ENCODE data around the gene MORN1. TPM values are rescaled to one million over a fixed set of nuclear protein-coding genes. Genes with fewer than 3 reads are reported as not detected.

The MORN1 gene
- polyA plus RNA-seq, 1 experiment: 3.7 TPM

GRCh38 chr1:2406451-2407041, 15.2 kb upstream of the MORN1 start:
- CTCF ChIA-PET: interaction anchor here (1.2 to 2.8 kb wide), 2 partner anchors 141 to 142 kb away, joined by 4 to 7 read pairs; no protein-coding TSS in a partner anchor
- Histone ChIP-seq H3K4me3 (ENCODE audit: low read depth, low read length) (no peak overlapping the region), H3K36me3 (ENCODE audit: control insufficient read depth, insufficient read depth, low read length) (peaks cover 46% of the 10 kb centered on the region), H3K27me3 (ENCODE audit: control insufficient read depth, insufficient read depth, low read length) (no peaks in the 10 kb centered on the region)
- POLR2A ChIA-PET: no interaction called here
- TF ChIP-seq, protein P1, sequence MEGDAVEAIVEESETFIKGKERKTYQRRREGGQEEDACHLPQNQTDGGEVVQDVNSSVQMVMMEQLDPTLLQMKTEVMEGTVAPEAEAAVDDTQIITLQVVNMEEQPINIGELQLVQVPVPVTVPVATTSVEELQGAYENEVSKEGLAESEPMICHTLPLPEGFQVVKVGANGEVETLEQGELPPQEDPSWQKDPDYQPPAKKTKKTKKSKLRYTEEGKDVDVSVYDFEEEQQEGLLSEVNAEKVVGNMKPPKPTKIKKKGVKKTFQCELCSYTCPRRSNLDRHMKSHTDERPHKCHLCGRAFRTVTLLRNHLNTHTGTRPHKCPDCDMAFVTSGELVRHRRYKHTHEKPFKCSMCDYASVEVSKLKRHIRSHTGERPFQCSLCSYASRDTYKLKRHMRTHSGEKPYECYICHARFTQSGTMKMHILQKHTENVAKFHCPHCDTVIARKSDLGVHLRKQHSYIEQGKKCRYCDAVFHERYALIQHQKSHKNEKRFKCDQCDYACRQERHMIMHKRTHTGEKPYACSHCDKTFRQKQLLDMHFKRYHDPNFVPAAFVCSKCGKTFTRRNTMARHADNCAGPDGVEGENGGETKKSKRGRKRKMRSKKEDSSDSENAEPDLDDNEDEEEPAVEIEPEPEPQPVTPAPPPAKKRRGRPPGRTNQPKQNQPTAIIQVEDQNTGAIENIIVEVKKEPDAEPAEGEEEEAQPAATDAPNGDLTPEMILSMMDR (IDR thresholded peaks at IDR 0.05; ENCODE audit: insufficient read depth, low read depth, low read length): 0 out of 2 replicates have a peak, but pooled peaks have one; percentile 8
- no peak for DNase-seq (ENCODE audit: low read depth)

GRCh38 chr1:2405588-2406295, 14.4 kb upstream of the MORN1 start:
- TF ChIP-seq, protein P1 (IDR thresholded peaks at IDR 0.05; ENCODE audit: insufficient read depth, low read depth, low read length): no peak
- H3K27me3 ChIP-seq (ENCODE audit: control insufficient read depth, insufficient read depth, low read length): no peaks in the 10 kb centered on the region
- H3K36me3 ChIP-seq (ENCODE audit: control insufficient read depth, insufficient read depth, low read length): peaks cover 52% of the 10 kb centered on the region
- H3K4me3 ChIP-seq (ENCODE audit: low read depth, low read length): no peak overlapping the region
- no peak for DNase-seq (ENCODE audit: low read depth)
- POLR2A ChIA-PET: no interaction called here
- CTCF ChIA-PET: no interaction called here

DNA sequence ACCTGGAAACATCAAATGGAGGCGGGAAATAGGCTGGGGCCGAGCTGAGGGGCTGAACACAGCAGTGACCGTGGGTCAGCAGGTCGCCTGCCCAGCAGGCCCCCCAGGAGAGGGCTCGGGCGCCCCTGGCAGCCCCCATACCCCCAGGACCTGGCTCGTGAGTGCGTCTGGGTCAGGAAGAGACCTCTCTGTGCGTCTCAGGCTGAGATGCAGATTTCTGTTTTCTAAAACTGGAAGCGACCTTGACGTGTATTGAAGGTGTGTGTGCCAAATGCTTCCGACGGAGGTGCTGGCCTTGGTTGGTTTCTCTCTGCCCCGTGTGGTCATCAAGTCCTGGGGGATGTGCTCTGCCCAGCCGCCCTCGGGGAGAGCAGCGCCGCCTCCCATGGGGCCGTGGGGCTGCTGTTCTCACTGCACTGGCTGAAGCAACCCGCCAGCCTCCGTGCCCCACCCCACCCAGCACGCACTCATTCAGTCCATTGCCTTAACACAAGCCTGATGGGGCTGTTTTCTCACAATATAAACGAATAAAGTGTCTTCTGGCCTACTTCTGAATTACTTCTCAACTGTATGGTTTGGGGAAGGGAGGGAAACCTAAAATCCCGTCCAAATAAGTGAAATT, 13.6 kb upstream of the MORN1 start:
- TF ChIP-seq, protein P1 (IDR thresholded peaks at IDR 0.05; ENCODE audit: insufficient read depth, low read depth, low read length): no peak
- Histone ChIP-seq H3K27me3 (ENCODE audit: control insufficient read depth, insufficient read depth, low read length) (no peaks in the 10 kb centered on the region), H3K4me3 (ENCODE audit: low read depth, low read length) (no peak overlapping the region), H3K36me3 (ENCODE audit: control insufficient read depth, insufficient read depth, low read length) (peaks cover 50% of the 10 kb centered on the region)
- no peak for DNase-seq (ENCODE audit: low read depth)
- ChIA-PET CTCF (no interaction called here), POLR2A (no interaction called here)

DNA sequence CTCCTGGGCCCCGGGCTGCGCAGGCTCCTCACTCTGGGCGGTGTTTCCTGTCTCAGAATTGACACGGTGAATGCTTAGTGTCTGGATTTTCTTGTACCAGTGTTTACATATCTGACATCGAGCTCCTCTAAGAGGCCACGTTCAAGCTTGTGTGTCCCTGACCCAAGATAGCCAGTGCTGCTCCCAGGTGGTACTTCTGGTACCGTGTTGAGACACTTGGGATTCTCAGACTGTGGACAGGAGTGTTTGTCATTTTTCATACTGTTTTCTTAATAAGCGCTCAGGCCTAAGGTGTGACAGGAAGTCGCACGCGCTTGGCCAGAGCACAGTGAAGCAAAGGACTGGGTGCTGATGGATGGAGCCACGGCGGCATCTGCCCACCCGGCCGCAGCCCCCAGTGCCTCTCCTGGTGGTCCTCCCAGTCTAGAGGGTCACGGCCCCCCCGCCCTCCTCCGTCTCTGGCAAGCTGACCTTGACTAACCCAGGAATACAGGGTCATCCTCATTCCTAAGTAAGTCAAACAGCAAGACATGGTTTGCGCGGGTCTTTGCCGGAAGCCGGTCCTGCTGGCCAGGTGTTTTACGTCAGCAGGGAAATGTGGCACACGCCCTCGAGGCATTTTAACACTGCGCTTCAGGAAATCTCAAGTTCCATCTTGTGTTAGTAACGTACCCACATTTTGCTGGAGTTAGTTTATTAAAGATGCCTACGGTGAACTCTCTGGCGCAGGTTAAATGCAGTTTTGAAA, 13.0 kb upstream of the MORN1 start:
- ChIA-PET CTCF (no interaction called here), POLR2A (no interaction called here)
- Histone ChIP-seq H3K27me3 (ENCODE audit: control insufficient read depth, insufficient read depth, low read length) (no peaks in the 10 kb centered on the region), H3K36me3 (ENCODE audit: control insufficient read depth, insufficient read depth, low read length) (peaks cover 51% of the 10 kb centered on the region), H3K4me3 (ENCODE audit: low read depth, low read length) (no peak overlapping the region)
- DNase-seq (ENCODE audit: low read depth): no peak
- TF ChIP-seq, protein P1 (IDR thresholded peaks at IDR 0.05; ENCODE audit: insufficient read depth, low read depth, low read length): no peak

GRCh38 chr1:2403273-2403672, 11.9 kb upstream of the MORN1 start:
- Histone ChIP-seq H3K4me3 (ENCODE audit: low read depth, low read length) (no peak overlapping the region), H3K36me3 (ENCODE audit: control insufficient read depth, insufficient read depth, low read length) (peaks cover 46% of the 10 kb centered on the region), H3K27me3 (ENCODE audit: control insufficient read depth, insufficient read depth, low read length) (no peaks in the 10 kb centered on the region)
- TF ChIP-seq, protein P1 (IDR thresholded peaks at IDR 0.05; ENCODE audit: insufficient read depth, low read depth, low read length): no peak
- ChIA-PET CTCF (no interaction called here), POLR2A (no interaction called here)
- DNase-seq (ENCODE audit: low read depth): no peak
